Calu3 (cell line): ENCODE data around the gene GPATCH2L. TPM values are rescaled to one million over a fixed set of nuclear protein-coding genes. Genes with fewer than 3 reads are reported as not detected.

Experiments
- BruUV-seq: library from RNA; stranded (reverse); fragments of 400-500 nt; replicated peaks from 2 replicates; lab custom pipeline; 2021; lab: Mats Ljungman, UMichigan
- CTCF ChIA-PET: fragments of 300-600 bp; sonication (Branson Sonifier 250); formaldehyde crosslinking; loops from one replicate; lab custom pipeline; 2022; ENCODE audit warnings: antibody characterized with exemption; lab: Charles Lee
- DNase-seq: peaks from one replicate; pipeline ENCODE4 v3.0.0; 2022
- H3K27ac Mint-ChIP-seq: one replicate; pipeline ENCODE4 v1.8.0; 2022; ENCODE audit warnings: mixed read lengths; ENCODE audit not compliant: unreplicated experiment
- H3K27me3 Mint-ChIP-seq: one replicate; pipeline ENCODE4 v1.8.0; 2022; ENCODE audit warnings: mixed read lengths; ENCODE audit not compliant: unreplicated experiment
- H3K36me3 Mint-ChIP-seq: one replicate; pipeline ENCODE4 v1.8.0; 2022; ENCODE audit warnings: mild to moderate bottlenecking, moderate library complexity, mixed read lengths; ENCODE audit not compliant: insufficient read depth, unreplicated experiment
- H3K4me1 Mint-ChIP-seq: one replicate; pipeline ENCODE4 v1.8.0; 2022; ENCODE audit warnings: mild to moderate bottlenecking, low read depth, mixed read lengths; ENCODE audit not compliant: unreplicated experiment
- H3K4me3 Mint-ChIP-seq: one replicate; pipeline ENCODE4 v1.8.0; 2022; ENCODE audit warnings: mild to moderate bottlenecking, low read depth, moderate library complexity, mixed read lengths; ENCODE audit not compliant: unreplicated experiment
- H3K9me3 Mint-ChIP-seq: one replicate; pipeline ENCODE4 v1.8.0; 2022; ENCODE audit warnings: low read depth, mixed read lengths; ENCODE audit not compliant: unreplicated experiment
- intact Hi-C: fragments of 100-400 bp; cut with micrococcal nuclease; formaldehyde crosslinking; loops from one replicate; pipeline ENCODE4 v1.10.0; 2022; ENCODE audit not compliant: unreplicated experiment
- total RNA-seq: library from RNA; stranded (reverse); gene quantifications from 2 replicates; pipeline ENCODE4 v1.2.3, GENCODE V29; 2022
- TF ChIP-seq, protein P1 (sequence below): fragments of 200-600 bp; IDR thresholded peaks from one replicate; pipeline ENCODE4 v1.8.0; 2022; ENCODE audit warnings: antibody characterized with exemption; ENCODE audit not compliant: unreplicated experiment

GPATCH2L gene
- total RNA-seq, 1 experiment from 2014 or later, result 62.4 TPM

DNA sequence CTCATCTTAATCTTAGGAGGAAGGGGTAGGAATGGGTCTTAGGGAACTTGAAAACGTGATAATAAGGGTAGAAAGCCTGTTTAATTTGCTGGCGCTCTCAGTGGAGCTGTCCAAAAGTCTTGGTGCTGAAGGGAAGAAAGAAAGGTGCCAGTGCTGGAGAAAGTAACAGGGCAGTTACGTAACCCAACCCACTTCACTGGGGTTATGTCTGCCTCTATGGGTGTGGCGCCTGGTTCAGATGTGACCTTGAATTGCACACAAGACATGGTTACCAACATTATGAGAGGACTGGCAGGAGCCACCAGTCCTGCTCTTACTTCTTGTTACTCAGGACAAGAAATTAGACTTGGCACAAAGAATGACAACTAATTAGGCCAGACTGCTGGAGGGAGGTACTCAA lies 18.6 kb upstream of the GPATCH2L start:
- DNase-seq, result peak; percentile 19
- no peaks in the 10 kb centered on the region for H3K4me1 Mint-ChIP-seq
- H3K4me3 Mint-ChIP-seq, result no peak overlapping the region

GRCh38 chr14:76134231-76134630 lies 17.5 kb upstream of the GPATCH2L start:
- H3K36me3 Mint-ChIP-seq, result no peaks in the 10 kb centered on the region
- H3K9me3 Mint-ChIP-seq, result no peaks in the 10 kb centered on the region
- H3K27ac Mint-ChIP-seq, result no peak overlapping the region
- intact Hi-C loops, result no loop called here
- TF ChIP-seq, protein P1, sequence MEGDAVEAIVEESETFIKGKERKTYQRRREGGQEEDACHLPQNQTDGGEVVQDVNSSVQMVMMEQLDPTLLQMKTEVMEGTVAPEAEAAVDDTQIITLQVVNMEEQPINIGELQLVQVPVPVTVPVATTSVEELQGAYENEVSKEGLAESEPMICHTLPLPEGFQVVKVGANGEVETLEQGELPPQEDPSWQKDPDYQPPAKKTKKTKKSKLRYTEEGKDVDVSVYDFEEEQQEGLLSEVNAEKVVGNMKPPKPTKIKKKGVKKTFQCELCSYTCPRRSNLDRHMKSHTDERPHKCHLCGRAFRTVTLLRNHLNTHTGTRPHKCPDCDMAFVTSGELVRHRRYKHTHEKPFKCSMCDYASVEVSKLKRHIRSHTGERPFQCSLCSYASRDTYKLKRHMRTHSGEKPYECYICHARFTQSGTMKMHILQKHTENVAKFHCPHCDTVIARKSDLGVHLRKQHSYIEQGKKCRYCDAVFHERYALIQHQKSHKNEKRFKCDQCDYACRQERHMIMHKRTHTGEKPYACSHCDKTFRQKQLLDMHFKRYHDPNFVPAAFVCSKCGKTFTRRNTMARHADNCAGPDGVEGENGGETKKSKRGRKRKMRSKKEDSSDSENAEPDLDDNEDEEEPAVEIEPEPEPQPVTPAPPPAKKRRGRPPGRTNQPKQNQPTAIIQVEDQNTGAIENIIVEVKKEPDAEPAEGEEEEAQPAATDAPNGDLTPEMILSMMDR, result no peak
- DNase-seq, result no peak
- no TSS peak for BruUV-seq
- H3K4me1 Mint-ChIP-seq, result no peaks in the 10 kb centered on the region
- peaks cover 100% of the 10 kb centered on the region for H3K27me3 Mint-ChIP-seq
- CTCF ChIA-PET, result no interaction called here
- H3K4me3 Mint-ChIP-seq, result no peak overlapping the region

More for the DNA sequence above, 18.6 kb upstream of the GPATCH2L start:
- no peaks in the 10 kb centered on the region for H3K36me3 Mint-ChIP-seq
- no peaks in the 10 kb centered on the region for H3K9me3 Mint-ChIP-seq
- BruUV-seq, result no TSS peak
- H3K27me3 Mint-ChIP-seq, result peaks cover 100% of the 10 kb centered on the region
- intact Hi-C loops, result no loop called here
- TF ChIP-seq, protein P1, result no peak
- CTCF ChIA-PET, result no interaction called here
- H3K27ac Mint-ChIP-seq, result no peak overlapping the region

DNA sequence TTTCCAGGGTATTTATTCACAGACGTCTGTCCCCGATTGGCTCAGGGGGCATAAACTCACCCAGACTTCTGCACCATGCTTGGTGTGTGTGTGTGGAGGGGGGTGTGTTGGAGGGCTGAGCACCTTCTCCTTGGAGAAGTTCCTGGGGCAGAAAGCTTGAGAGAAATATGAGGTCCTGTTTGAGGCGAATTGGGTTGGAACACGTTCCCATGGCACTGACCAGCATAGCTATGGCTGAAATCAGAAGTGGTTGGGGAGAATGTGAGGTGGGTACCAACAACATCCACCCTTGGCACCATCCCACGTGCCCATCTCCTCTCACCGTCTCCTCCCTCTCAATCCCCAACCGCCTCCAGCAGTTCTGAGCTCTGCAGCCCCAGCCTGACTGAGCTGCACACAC lies 16.0 kb upstream of the GPATCH2L start:
- Mint-ChIP-seq H3K27me3 (peaks cover 100% of the 10 kb centered on the region), H3K9me3 (no peaks in the 10 kb centered on the region), H3K4me3 (no peak overlapping the region), H3K27ac (no peak overlapping the region), H3K4me1 (no peaks in the 10 kb centered on the region), H3K36me3 (no peaks in the 10 kb centered on the region)
- no peak for DNase-seq
- CTCF ChIA-PET, result interaction anchor here (0.7 kb wide), 1 partner anchor 22 kb away, joined by 3 read pairs; no protein-coding TSS in a partner anchor
- TF ChIP-seq, protein P1, result no peak
- intact Hi-C loops, result no loop called here
- no TSS peak for BruUV-seq

GRCh38 chr14:76136476-76137110 lies 15.1 kb upstream of the GPATCH2L start:
- Mint-ChIP-seq H3K4me3 (no peak overlapping the region), H3K27me3 (peaks cover 97% of the 10 kb centered on the region), H3K27ac (no peak overlapping the region), H3K36me3 (no peaks in the 10 kb centered on the region), H3K9me3 (no peaks in the 10 kb centered on the region), H3K4me1 (no peaks in the 10 kb centered on the region)
- intact Hi-C loops, result no loop called here
- no peak for DNase-seq
- TF ChIP-seq, protein P1, result no peak
- CTCF ChIA-PET, result no interaction called here
- no TSS peak for BruUV-seq
